ENCODE measurements around the gene SLC13A4.

SLC13A4 gene

GRCh38 chr7:135718794-135719437, 9.1 kb downstream of the SLC13A4 start:
- no peak for DNase-seq (ENCODE audit: low spot score)

- no peak for DNase-seq (ENCODE audit: low spot score)
These were observed 9.8 kb downstream of the SLC13A4 start for GRCh38 chr7:135718219-135718618.

GRCh38 chr7:135717693-135718092, 10.3 kb downstream of the SLC13A4 start:
- no peak for DNase-seq (ENCODE audit: low spot score)

GRCh38 chr7:135716677-135717238, 11.2 kb downstream of the SLC13A4 start:
- no peak for DNase-seq (ENCODE audit: low spot score)

- DNase-seq (ENCODE audit: low spot score), result no peak
These were observed 12.3 kb downstream of the SLC13A4 start for GRCh38 chr7:135715673-135716072.

GRCh38 chr7:135715055-135715522, 12.9 kb downstream of the SLC13A4 start:
- no peak for DNase-seq (ENCODE audit: low spot score)

GRCh38 chr7:135714534-135715009, 13.4 kb downstream of the SLC13A4 start:
- peak; percentile 63 for DNase-seq (ENCODE audit: low spot score)

GRCh38 chr7:135713836-135714470, 14.0 kb downstream of the SLC13A4 start:
- DNase-seq (ENCODE audit: low spot score), result no peak

- no peak for DNase-seq (ENCODE audit: low spot score)
These were observed 15.2 kb downstream of the SLC13A4 start for GRCh38 chr7:135712796-135713195.

GRCh38 chr7:135712182-135712782, 15.7 kb downstream of the SLC13A4 start:
- DNase-seq (ENCODE audit: low spot score), result no peak

GRCh38 chr7:135711139-135711469, 16.9 kb downstream of the SLC13A4 start:
- DNase-seq (ENCODE audit: low spot score), result no peak

GRCh38 chr7:135710417-135711138, 17.4 kb downstream of the SLC13A4 start:
- peak; percentile 38 for DNase-seq (ENCODE audit: low spot score)

- DNase-seq (ENCODE audit: low spot score), result no peak
These were observed 18.5 kb downstream of the SLC13A4 start for GRCh38 chr7:135709508-135709907.

GRCh38 chr7:135708041-135708440, 19.9 kb downstream of the SLC13A4 start:
- DNase-seq (ENCODE audit: low spot score), result no peak

- DNase-seq (ENCODE audit: low spot score), result no peak
These were observed 20.4 kb downstream of the SLC13A4 start for GRCh38 chr7:135707570-135707966.

GRCh38 chr7:135706858-135707569, 21.0 kb downstream of the SLC13A4 start:
- no peak for DNase-seq (ENCODE audit: low spot score)

GRCh38 chr7:135706038-135706742, 21.8 kb downstream of the SLC13A4 start:
- no peak for DNase-seq (ENCODE audit: low spot score)

- DNase-seq (ENCODE audit: low spot score), result no peak
These were observed 23.3 kb downstream of the SLC13A4 start for GRCh38 chr7:135704698-135705097.

GRCh38 chr7:135704074-135704473, 23.9 kb downstream of the SLC13A4 start:
- DNase-seq (ENCODE audit: low spot score), result no peak

- no peak for DNase-seq (ENCODE audit: low spot score)
These were observed 30.5 kb downstream of the SLC13A4 start for GRCh38 chr7:135697276-135698049.

All from hepatic stellate cell (primary cell).